ENCODE measurements around the gene UBE2S. TPM values are rescaled to one million over a fixed set of nuclear protein-coding genes. Genes with fewer than 3 reads are reported as not detected.

The UBE2S gene
- total and polyA plus RNA-seq, 9 donors = 31.4 to 70.1 (median 58.7) TPM

GRCh38 chr19:55373993-55374757, 33.4 kb downstream of the UBE2S start:
- WGBS (ENCODE audit: insufficient coverage) = 8% methylated on average over 22 of the region's 31 CpGs
- Histone ChIP-seq H3K27me3 (ENCODE audit: control insufficient read depth, insufficient read depth, low read length) (peaks cover 77% of the 10 kb centered on the region), H3K4me1 (ENCODE audit: control insufficient read depth, insufficient read depth, low read length) (peaks cover 49% of the 10 kb centered on the region)

GRCh38 chr19:55373306-55373992, 34.1 kb downstream of the UBE2S start:
- 43% methylated on average over 9 of the region's 9 CpGs for WGBS (ENCODE audit: insufficient coverage)
- Histone ChIP-seq H3K4me1 (ENCODE audit: control insufficient read depth, insufficient read depth, low read length) (peaks cover 49% of the 10 kb centered on the region), H3K9me3 (replicated peaks; ENCODE audit: control insufficient read depth, low read depth, low read length) (no peaks in the 10 kb centered on the region), H3K36me3 (ENCODE audit: control insufficient read depth, insufficient read depth, low read length) (no peaks in the 10 kb centered on the region), H3K4me3 (ENCODE audit: low read length) (no peak overlapping the region), H3K27me3 (ENCODE audit: control insufficient read depth, insufficient read depth, low read length) (peaks cover 82% of the 10 kb centered on the region), H3K27ac (ENCODE audit: low read length) (no peak overlapping the region)
- no peak for DNase-seq

More at GRCh38 chr19:55373993-55374757, 33.4 kb downstream of the UBE2S start:
- H3K36me3 ChIP-seq (ENCODE audit: control insufficient read depth, insufficient read depth, low read length) = no peaks in the 10 kb centered on the region
- no peaks in the 10 kb centered on the region for H3K9me3 ChIP-seq (replicated peaks; ENCODE audit: control insufficient read depth, low read depth, low read length)
- DNase-seq = no peak
- H3K27ac ChIP-seq (ENCODE audit: low read length) = no peak overlapping the region
- no peak overlapping the region for H3K4me3 ChIP-seq (ENCODE audit: low read length)

- Histone ChIP-seq H3K9me3 (replicated peaks; ENCODE audit: control insufficient read depth, low read depth, low read length) (no peaks in the 10 kb centered on the region), H3K36me3 (ENCODE audit: control insufficient read depth, insufficient read depth, low read length) (no peaks in the 10 kb centered on the region), H3K4me1 (ENCODE audit: control insufficient read depth, insufficient read depth, low read length) (peaks cover 46% of the 10 kb centered on the region), H3K4me3 (ENCODE audit: low read length) (no peak overlapping the region), H3K27me3 (ENCODE audit: control insufficient read depth, insufficient read depth, low read length) (peaks cover 83% of the 10 kb centered on the region), H3K27ac (ENCODE audit: low read length) (no peak overlapping the region)
- 41% methylated on average over 19 of the region's 24 CpGs for WGBS (ENCODE audit: insufficient coverage)
- no peak for DNase-seq
Measured at GRCh38 chr19:55372316-55373081, 35.1 kb downstream of the UBE2S start.

GRCh38 chr19:55370305-55370988, 37.1 kb downstream of the UBE2S start, which contains the start of gene IL11:
Gene IL11, minus strand, starts transcription at chr19:55370463. Its CDS starts 153 bp downstream, at chr19:55370310.
- Histone ChIP-seq H3K27ac (ENCODE audit: low read length) (no peak within 1 kb of the TSS), H3K36me3 (ENCODE audit: control insufficient read depth, insufficient read depth, low read length) (no peaks in the 10 kb centered on the region), H3K27me3 (ENCODE audit: control insufficient read depth, insufficient read depth, low read length) (peaks cover 70% of the 10 kb centered on the region), H3K4me1 (ENCODE audit: control insufficient read depth, insufficient read depth, low read length) (peaks cover 38% of the 10 kb centered on the region), H3K4me3 (ENCODE audit: low read length) (peak within 1 kb of the TSS; percentile 31), H3K9me3 (replicated peaks; ENCODE audit: control insufficient read depth, low read depth, low read length) (no peaks in the 10 kb centered on the region)
- WGBS (ENCODE audit: insufficient coverage) = no CpG with 5 or more reads among the region's 32 CpGs
- no peak for DNase-seq

GRCh38 chr19:55369653-55370304, 37.8 kb downstream of the UBE2S start:
- H3K27me3 ChIP-seq (ENCODE audit: control insufficient read depth, insufficient read depth, low read length) = peaks cover 69% of the 10 kb centered on the region
- peak overlapping the region; percentile 31 for H3K4me3 ChIP-seq (ENCODE audit: low read length)
- no peaks in the 10 kb centered on the region for H3K9me3 ChIP-seq (replicated peaks; ENCODE audit: control insufficient read depth, low read depth, low read length)
- peak; percentile 56 for DNase-seq
- under 1% methylated on average over 51 of the region's 59 CpGs for WGBS (ENCODE audit: insufficient coverage)
- peaks cover 38% of the 10 kb centered on the region for H3K4me1 ChIP-seq (ENCODE audit: control insufficient read depth, insufficient read depth, low read length)
- no peaks in the 10 kb centered on the region for H3K36me3 ChIP-seq (ENCODE audit: control insufficient read depth, insufficient read depth, low read length)
- no peak overlapping the region for H3K27ac ChIP-seq (ENCODE audit: low read length)

- no peaks in the 10 kb centered on the region for H3K9me3 ChIP-seq (replicated peaks; ENCODE audit: control insufficient read depth, low read depth, low read length)
- WGBS (ENCODE audit: insufficient coverage) = 5% methylated on average over 38 of the region's 54 CpGs
- peak; percentile 63 for DNase-seq
- peaks cover 64% of the 10 kb centered on the region for H3K27me3 ChIP-seq (ENCODE audit: control insufficient read depth, insufficient read depth, low read length)
- H3K27ac ChIP-seq (ENCODE audit: low read length) = no peak overlapping the region
- H3K36me3 ChIP-seq (ENCODE audit: control insufficient read depth, insufficient read depth, low read length) = no peaks in the 10 kb centered on the region
- peaks cover 30% of the 10 kb centered on the region for H3K4me1 ChIP-seq (ENCODE audit: control insufficient read depth, insufficient read depth, low read length)
- H3K4me3 ChIP-seq (ENCODE audit: low read length) = no peak overlapping the region
Measured at GRCh38 chr19:55368701-55369563, 38.7 kb downstream of the UBE2S start.

GRCh38 chr19:55368106-55368505, 39.5 kb downstream of the UBE2S start:
- Histone ChIP-seq H3K4me1 (ENCODE audit: control insufficient read depth, insufficient read depth, low read length) (peaks cover 26% of the 10 kb centered on the region), H3K27me3 (ENCODE audit: control insufficient read depth, insufficient read depth, low read length) (peaks cover 59% of the 10 kb centered on the region)
- 78% methylated on average over 16 of the region's 16 CpGs for WGBS (ENCODE audit: insufficient coverage)

GRCh38 chr19:55366790-55367189, 40.8 kb downstream of the UBE2S start:
- Histone ChIP-seq H3K9me3 (replicated peaks; ENCODE audit: control insufficient read depth, low read depth, low read length) (no peaks in the 10 kb centered on the region), H3K36me3 (ENCODE audit: control insufficient read depth, insufficient read depth, low read length) (no peaks in the 10 kb centered on the region), H3K27ac (ENCODE audit: low read length) (no peak overlapping the region), H3K4me1 (ENCODE audit: control insufficient read depth, insufficient read depth, low read length) (peaks cover 22% of the 10 kb centered on the region), H3K4me3 (ENCODE audit: low read length) (no peak overlapping the region), H3K27me3 (ENCODE audit: control insufficient read depth, insufficient read depth, low read length) (peaks cover 45% of the 10 kb centered on the region)
- WGBS (ENCODE audit: insufficient coverage) = no CpG with 5 or more reads among the region's 3 CpGs
- no peak for DNase-seq

More at GRCh38 chr19:55368106-55368505, 39.5 kb downstream of the UBE2S start:
- no peak for DNase-seq
- no peaks in the 10 kb centered on the region for H3K9me3 ChIP-seq (replicated peaks; ENCODE audit: control insufficient read depth, low read depth, low read length)
- no peak overlapping the region for H3K27ac ChIP-seq (ENCODE audit: low read length)
- H3K36me3 ChIP-seq (ENCODE audit: control insufficient read depth, insufficient read depth, low read length) = no peaks in the 10 kb centered on the region
- H3K4me3 ChIP-seq (ENCODE audit: low read length) = no peak overlapping the region

- Histone ChIP-seq H3K27ac (ENCODE audit: low read length) (no peak overlapping the region), H3K4me1 (ENCODE audit: control insufficient read depth, insufficient read depth, low read length) (peaks cover 22% of the 10 kb centered on the region), H3K4me3 (ENCODE audit: low read length) (no peak overlapping the region), H3K36me3 (ENCODE audit: control insufficient read depth, insufficient read depth, low read length) (no peaks in the 10 kb centered on the region), H3K9me3 (replicated peaks; ENCODE audit: control insufficient read depth, low read depth, low read length) (no peaks in the 10 kb centered on the region), H3K27me3 (ENCODE audit: control insufficient read depth, insufficient read depth, low read length) (peaks cover 37% of the 10 kb centered on the region)
- WGBS (ENCODE audit: insufficient coverage) = 62% methylated on average over 19 of the region's 19 CpGs
- no peak for DNase-seq
Measured at GRCh38 chr19:55365964-55366363, 41.6 kb downstream of the UBE2S start.

Data from muscle of leg (tissue), 11 donors.